Endothelial cell of umbilical vein (primary cell): Measurements from ENCODE around the gene HSPA2.

ENCODE experiments used
- EZH2 ChIP-seq: IDR thresholded peaks from 2 replicates; pipeline ENCODE4 v1.6.1; 2012; ENCODE audit warnings: borderline replicate concordance, low read depth, mild to moderate bottlenecking, moderate library complexity, low read length, inconsistent platforms; ENCODE audit not compliant: severe bottlenecking
- FOS ChIP-seq: IDR thresholded peaks from 2 replicates; pipeline ENCODE4 v1.6.1; 2011; ENCODE audit warnings: mild to moderate bottlenecking, low read length, moderate library complexity, borderline replicate concordance; ENCODE audit not compliant: insufficient read depth
- GATA2 ChIP-seq: IDR thresholded peaks from 2 replicates; pipeline ENCODE4 v1.7.0; 2011; ENCODE audit warnings: low read depth, mild to moderate bottlenecking, moderate library complexity, mixed read lengths, low read length; ENCODE audit not compliant: insufficient read length, insufficient read depth
- JUN ChIP-seq: IDR thresholded peaks from 2 replicates; pipeline ENCODE4 v1.6.1; 2011; ENCODE audit warnings: borderline replicate concordance, low read depth; ENCODE audit not compliant: insufficient read length, insufficient read depth
- MYC ChIP-seq: IDR thresholded peaks from one replicate; pipeline ENCODE4 v1.6.1; 2011; ENCODE audit warnings: mild to moderate bottlenecking, low read depth, low read length
- POLR2A ChIP-seq: IDR thresholded peaks from 2 replicates; pipeline ENCODE4 v1.6.1; 2012; ENCODE audit warnings: low read depth, mild to moderate bottlenecking, control low read depth, low read length
- POLR2AphosphoS5 ChIP-seq: IDR thresholded peaks from 2 replicates; pipeline ENCODE4 v1.6.1; 2012; ENCODE audit warnings: low read depth, mild to moderate bottlenecking, control low read depth, low read length, moderate library complexity; ENCODE audit not compliant: insufficient read depth
- TF ChIP-seq, protein P1 (sequence below), 2 donors: IDR thresholded peaks; 1 replicate in 1 of 2; 2 replicates in 1 of 2; pipeline ENCODE4 v1.5.1; 2011; ENCODE audit warnings: low read length in 2 of 2, mild to moderate bottlenecking in 2 of 2, moderate library complexity in 2 of 2, control low read depth in 1 of 2, inconsistent platforms in 1 of 2, low read depth in 1 of 2; ENCODE audit not compliant: insufficient read depth in 1 of 2; ENCODE audit errors: extremely low read depth in 1 of 2
- TF ChIP-seq, protein P2 (sequence below): IDR thresholded peaks from 2 replicates; pipeline ENCODE4 v1.6.1; 2011; ENCODE audit not compliant: insufficient read depth, insufficient read length

- TF ChIP-seq, protein P1, sequence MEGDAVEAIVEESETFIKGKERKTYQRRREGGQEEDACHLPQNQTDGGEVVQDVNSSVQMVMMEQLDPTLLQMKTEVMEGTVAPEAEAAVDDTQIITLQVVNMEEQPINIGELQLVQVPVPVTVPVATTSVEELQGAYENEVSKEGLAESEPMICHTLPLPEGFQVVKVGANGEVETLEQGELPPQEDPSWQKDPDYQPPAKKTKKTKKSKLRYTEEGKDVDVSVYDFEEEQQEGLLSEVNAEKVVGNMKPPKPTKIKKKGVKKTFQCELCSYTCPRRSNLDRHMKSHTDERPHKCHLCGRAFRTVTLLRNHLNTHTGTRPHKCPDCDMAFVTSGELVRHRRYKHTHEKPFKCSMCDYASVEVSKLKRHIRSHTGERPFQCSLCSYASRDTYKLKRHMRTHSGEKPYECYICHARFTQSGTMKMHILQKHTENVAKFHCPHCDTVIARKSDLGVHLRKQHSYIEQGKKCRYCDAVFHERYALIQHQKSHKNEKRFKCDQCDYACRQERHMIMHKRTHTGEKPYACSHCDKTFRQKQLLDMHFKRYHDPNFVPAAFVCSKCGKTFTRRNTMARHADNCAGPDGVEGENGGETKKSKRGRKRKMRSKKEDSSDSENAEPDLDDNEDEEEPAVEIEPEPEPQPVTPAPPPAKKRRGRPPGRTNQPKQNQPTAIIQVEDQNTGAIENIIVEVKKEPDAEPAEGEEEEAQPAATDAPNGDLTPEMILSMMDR (IDR thresholded peaks at IDR 0.05; ENCODE audit: extremely low read depth in 1 of 2, insufficient read depth in 1 of 2, low read depth in 1 of 2, low read length in 2 of 2): peak in 1 of 2 donors; percentile 14
- TF ChIP-seq EZH2 (no peak), POLR2AphosphoS5 (no peak), POLR2A (no peak), FOS (no peak), GATA2 (no peak), MYC (no peak), JUN (no peak)
- TF ChIP-seq, protein P2, sequence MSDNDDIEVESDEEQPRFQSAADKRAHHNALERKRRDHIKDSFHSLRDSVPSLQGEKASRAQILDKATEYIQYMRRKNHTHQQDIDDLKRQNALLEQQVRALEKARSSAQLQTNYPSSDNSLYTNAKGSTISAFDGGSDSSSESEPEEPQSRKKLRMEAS: no peak
These were observed 875 bp downstream of the HSPA2 start for GRCh38 chr14:64541261-64541971.
